Subcutaneous adipose tissue (tissue), 4 donors: ENCODE data around the gene IAPP. TPM values are rescaled to one million over a fixed set of nuclear protein-coding genes. Genes with fewer than 3 reads are reported as not detected.

Experiments
- total RNA-seq, 4 donors: library from RNA; depleted of rRNA; stranded (reverse); fragments of >200 nt; gene quantifications; one replicate each; pipeline ENCODE4 v1.1.0, GENCODE V29; 2016
- TF ChIP-seq, protein P1 (sequence below): fragments of 450-650 bp; IDR thresholded peaks from one replicate; pipeline ENCODE4 v1.5.1; 2016; ENCODE audit warnings: low read depth, mild to moderate bottlenecking, control low read depth, antibody characterized with exemption, moderate library complexity

Gene IAPP
- total RNA-seq, 4 donors from 2014 or later = not detected

GRCh38 chr12:21350975-21351374 is 21.7 kb upstream of the IAPP start:
- TF ChIP-seq, protein P1, sequence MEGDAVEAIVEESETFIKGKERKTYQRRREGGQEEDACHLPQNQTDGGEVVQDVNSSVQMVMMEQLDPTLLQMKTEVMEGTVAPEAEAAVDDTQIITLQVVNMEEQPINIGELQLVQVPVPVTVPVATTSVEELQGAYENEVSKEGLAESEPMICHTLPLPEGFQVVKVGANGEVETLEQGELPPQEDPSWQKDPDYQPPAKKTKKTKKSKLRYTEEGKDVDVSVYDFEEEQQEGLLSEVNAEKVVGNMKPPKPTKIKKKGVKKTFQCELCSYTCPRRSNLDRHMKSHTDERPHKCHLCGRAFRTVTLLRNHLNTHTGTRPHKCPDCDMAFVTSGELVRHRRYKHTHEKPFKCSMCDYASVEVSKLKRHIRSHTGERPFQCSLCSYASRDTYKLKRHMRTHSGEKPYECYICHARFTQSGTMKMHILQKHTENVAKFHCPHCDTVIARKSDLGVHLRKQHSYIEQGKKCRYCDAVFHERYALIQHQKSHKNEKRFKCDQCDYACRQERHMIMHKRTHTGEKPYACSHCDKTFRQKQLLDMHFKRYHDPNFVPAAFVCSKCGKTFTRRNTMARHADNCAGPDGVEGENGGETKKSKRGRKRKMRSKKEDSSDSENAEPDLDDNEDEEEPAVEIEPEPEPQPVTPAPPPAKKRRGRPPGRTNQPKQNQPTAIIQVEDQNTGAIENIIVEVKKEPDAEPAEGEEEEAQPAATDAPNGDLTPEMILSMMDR = no peak

DNA sequence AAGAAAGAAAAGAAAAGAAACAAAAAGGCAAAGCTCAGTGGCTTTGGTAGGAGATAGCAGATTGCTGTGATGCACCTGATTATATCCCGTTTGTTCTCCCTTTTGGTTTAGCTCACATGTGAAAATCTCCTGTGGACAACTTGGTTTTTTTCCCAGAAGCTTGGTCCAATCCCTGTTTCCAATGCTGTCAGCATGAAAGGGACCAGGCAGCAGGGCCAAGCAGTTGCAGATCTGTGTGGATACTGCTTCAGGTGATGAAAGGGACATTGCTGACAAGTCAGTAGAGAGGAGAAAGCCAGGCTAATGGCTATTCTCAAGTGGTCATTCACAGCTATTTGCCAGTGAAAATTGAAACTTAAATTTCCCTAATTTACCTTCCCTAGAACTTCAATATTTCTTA is 19.2 kb upstream of the IAPP start:
- TF ChIP-seq, protein P1 = no peak

- TF ChIP-seq, protein P1 = no peak
Observed at GRCh38 chr12:21353948-21354347, 18.8 kb upstream of the IAPP start.

DNA sequence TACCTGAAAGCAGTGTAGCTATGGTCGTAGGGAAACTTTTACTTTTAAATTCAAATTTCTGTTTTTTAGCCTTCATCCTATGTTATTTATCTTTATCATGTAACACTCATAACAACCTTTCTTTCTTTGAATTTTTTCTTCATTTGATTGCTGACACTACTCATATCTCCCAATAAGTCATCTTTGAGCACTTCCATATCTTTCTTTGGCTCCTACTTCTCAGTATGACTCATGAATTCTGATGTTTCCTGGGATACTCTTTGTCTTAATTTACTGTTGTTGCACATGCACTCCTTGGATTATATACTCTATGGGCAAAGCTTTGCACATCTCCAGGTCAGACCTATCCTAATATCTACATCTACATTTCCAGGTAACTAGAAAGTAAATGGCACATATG is 18.1 kb upstream of the IAPP start:
- TF ChIP-seq, protein P1 = no peak

GRCh38 chr12:21369141-21369980 is 3.3 kb upstream of the IAPP start:
- TF ChIP-seq, protein P1 = no peak

- TF ChIP-seq, protein P1 = no peak
Observed at GRCh38 chr12:21370845-21371449, 1.8 kb upstream of the IAPP start.

DNA sequence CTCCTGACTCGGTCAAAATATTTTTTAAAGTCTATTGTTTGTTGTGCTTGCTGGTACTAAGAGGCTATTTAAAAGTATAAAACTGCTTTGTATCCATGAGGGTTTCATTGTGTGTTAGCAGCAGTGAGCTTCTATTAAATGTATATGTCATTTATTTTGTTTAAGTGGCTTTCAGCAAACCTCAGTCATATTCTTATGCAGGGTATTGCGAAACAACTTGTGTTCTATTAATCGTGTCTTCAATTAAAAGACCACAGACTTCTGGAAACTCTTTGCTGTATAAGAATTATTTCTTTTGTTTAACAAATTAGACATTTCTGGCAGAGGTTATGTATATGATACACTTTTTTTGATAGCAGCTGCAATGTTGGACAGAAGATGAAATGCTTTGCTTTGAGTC is 6.5 kb downstream of the IAPP start:
- TF ChIP-seq, protein P1 = no peak
